Hepatocyte (in vitro differentiated cells): ENCODE measurements around the gene KLF1.

Experiments used
- CTCF ChIP-seq: fragments of 200-600 bp; sonication (generic); IDR thresholded peaks from 2 replicates; pipeline ENCODE4 v1.5.1; 2016; ENCODE audit warnings: antibody characterized with exemption, mild to moderate bottlenecking; ENCODE audit not compliant: poor library complexity
- EZH2 ChIP-seq: fragments of 200-600 bp; sonication (generic); IDR thresholded peaks from 2 replicates; pipeline ENCODE4 v1.6.1; 2016; ENCODE audit warnings: antibody characterized with exemption, mild to moderate bottlenecking, borderline replicate concordance

- no peak for TF ChIP-seq CTCF
- TF ChIP-seq EZH2: no peak
Observed at GRCh38 chr19:12866416-12867119, 20.4 kb downstream of the KLF1 start.
